CD4-positive, alpha-beta T cell treated with Interleukin-2 at 100 ng/mL for 4 hours (primary cell): Measurements from ENCODE around the gene COL5A1.

Experiments used
- DNase-seq: peaks from one replicate; pipeline ENCODE4 v3.0.0-alpha.2; 2020; ENCODE audit warnings: low spot score

COL5A1 gene

GRCh38 chr9:134770972-134771971 is 129.7 kb downstream of the COL5A1 start:
- no peak for DNase-seq

- DNase-seq, result no peak
Measured at GRCh38 chr9:134772331-134772730, 130.7 kb downstream of the COL5A1 start.

- DNase-seq, result no peak
Measured at GRCh38 chr9:134773842-134774241, 132.2 kb downstream of the COL5A1 start.

- DNase-seq, result no peak
Measured at GRCh38 chr9:134774410-134774809, 132.8 kb downstream of the COL5A1 start.

- no peak for DNase-seq
Measured at GRCh38 chr9:134775081-134775951, 133.7 kb downstream of the COL5A1 start.

GRCh38 chr9:134776080-134776796 is 134.6 kb downstream of the COL5A1 start:
- no peak for DNase-seq

GRCh38 chr9:134777153-134777552 is 135.6 kb downstream of the COL5A1 start:
- no peak for DNase-seq

- DNase-seq, result no peak
Measured at GRCh38 chr9:134778156-134778555, 136.6 kb downstream of the COL5A1 start.

GRCh38 chr9:134778841-134779411 is 137.3 kb downstream of the COL5A1 start:
- no peak for DNase-seq

- DNase-seq, result no peak
Measured at GRCh38 chr9:134779640-134780039, 138.0 kb downstream of the COL5A1 start.

GRCh38 chr9:134781591-134782302 is 140.1 kb downstream of the COL5A1 start:
- no peak for DNase-seq

- DNase-seq, result no peak
Measured at GRCh38 chr9:134782921-134783698, 141.5 kb downstream of the COL5A1 start.

GRCh38 chr9:134783699-134784039 is 142.1 kb downstream of the COL5A1 start:
- DNase-seq, result no peak

GRCh38 chr9:134784577-134785305 is 143.1 kb downstream of the COL5A1 start:
- DNase-seq, result no peak

- DNase-seq, result no peak
Measured at GRCh38 chr9:134785325-134786108, 143.9 kb downstream of the COL5A1 start.

GRCh38 chr9:134787601-134788531 is 146.3 kb downstream of the COL5A1 start:
- DNase-seq, result no peak

GRCh38 chr9:134789168-134789567 is 147.6 kb downstream of the COL5A1 start:
- DNase-seq, result no peak

GRCh38 chr9:134791009-134791408 is 149.4 kb downstream of the COL5A1 start:
- no peak for DNase-seq
